Fibroblast of mammary gland (primary cell): ENCODE results near the gene TRANK1.

Source experiments
- DNase-seq: peaks from one replicate; pipeline ENCODE4 v3.0.0-alpha.2; 2010; ENCODE audit warnings: low read depth
- H3K4me3 ChIP-seq: 2 replicates; pipeline ENCODE4 v1.5.1; 2011; ENCODE audit warnings: low read depth, mild to moderate bottlenecking, low read length, moderate library complexity; ENCODE audit not compliant: control insufficient read depth
- TF ChIP-seq, protein P1 (sequence below): conservative IDR thresholded peaks from 2 replicates; pipeline ENCODE4 v1.5.1; 2011; ENCODE audit warnings: low read depth, low read length, inconsistent platforms; ENCODE audit not compliant: control insufficient read depth, insufficient read depth

Gene TRANK1

DNA sequence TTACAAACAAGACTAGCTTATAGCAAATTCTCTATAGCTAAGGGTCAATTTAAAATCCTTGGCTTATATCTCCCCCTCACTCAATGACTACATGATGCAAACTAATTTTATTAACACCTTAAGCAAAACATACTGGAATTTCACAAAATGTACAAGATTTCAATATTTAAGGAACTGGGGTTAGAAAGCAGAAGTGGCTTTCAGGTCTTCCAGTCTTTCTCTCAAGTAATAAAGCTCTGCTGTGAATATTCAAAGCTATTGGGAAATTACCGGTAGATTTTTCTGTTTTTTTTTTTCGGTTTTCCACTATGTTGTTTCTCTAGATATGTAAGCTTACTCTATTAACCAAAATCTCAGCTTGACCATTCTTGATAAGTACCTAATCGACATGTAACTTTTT, 44.2 kb upstream of the TRANK1 start:
- TF ChIP-seq, protein P1, sequence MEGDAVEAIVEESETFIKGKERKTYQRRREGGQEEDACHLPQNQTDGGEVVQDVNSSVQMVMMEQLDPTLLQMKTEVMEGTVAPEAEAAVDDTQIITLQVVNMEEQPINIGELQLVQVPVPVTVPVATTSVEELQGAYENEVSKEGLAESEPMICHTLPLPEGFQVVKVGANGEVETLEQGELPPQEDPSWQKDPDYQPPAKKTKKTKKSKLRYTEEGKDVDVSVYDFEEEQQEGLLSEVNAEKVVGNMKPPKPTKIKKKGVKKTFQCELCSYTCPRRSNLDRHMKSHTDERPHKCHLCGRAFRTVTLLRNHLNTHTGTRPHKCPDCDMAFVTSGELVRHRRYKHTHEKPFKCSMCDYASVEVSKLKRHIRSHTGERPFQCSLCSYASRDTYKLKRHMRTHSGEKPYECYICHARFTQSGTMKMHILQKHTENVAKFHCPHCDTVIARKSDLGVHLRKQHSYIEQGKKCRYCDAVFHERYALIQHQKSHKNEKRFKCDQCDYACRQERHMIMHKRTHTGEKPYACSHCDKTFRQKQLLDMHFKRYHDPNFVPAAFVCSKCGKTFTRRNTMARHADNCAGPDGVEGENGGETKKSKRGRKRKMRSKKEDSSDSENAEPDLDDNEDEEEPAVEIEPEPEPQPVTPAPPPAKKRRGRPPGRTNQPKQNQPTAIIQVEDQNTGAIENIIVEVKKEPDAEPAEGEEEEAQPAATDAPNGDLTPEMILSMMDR, result no peak
- DNase-seq, result no peak
- no peak overlapping the region for H3K4me3 ChIP-seq

DNA sequence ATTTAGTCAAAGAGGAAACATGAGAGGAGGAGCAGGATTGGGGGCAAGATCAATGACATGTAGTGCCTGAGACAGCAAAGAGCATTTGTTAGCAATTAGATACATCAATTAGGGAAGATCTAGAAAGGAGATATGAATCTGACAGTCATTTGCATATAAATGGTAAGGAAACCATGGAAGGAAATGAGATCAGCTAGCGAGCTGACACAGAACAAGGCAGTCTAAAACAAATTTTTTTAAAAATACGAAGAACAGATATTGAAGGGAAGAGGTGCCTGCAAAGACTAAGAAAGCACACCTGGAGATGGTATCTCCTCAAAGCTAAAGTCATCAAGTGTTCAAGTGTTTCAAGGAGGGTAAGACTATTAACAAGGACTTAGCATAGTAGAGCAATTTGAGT, 43.5 kb upstream of the TRANK1 start:
- no peak for DNase-seq
- H3K4me3 ChIP-seq, result no peak overlapping the region
- TF ChIP-seq, protein P1, result no peak

GRCh38 chr3:36981006-36981405, 36.2 kb upstream of the TRANK1 start:
- no peak for DNase-seq
- TF ChIP-seq, protein P1, result no peak
- H3K4me3 ChIP-seq, result no peak overlapping the region

- TF ChIP-seq, protein P1, result no peak
- DNase-seq, result no peak
- no peak overlapping the region for H3K4me3 ChIP-seq
Observed at GRCh38 chr3:36973139-36973538, 28.3 kb upstream of the TRANK1 start.

- no peak for DNase-seq
- TF ChIP-seq, protein P1, result no peak
- no peak overlapping the region for H3K4me3 ChIP-seq
Observed at GRCh38 chr3:36972163-36972562, 27.3 kb upstream of the TRANK1 start.

DNA sequence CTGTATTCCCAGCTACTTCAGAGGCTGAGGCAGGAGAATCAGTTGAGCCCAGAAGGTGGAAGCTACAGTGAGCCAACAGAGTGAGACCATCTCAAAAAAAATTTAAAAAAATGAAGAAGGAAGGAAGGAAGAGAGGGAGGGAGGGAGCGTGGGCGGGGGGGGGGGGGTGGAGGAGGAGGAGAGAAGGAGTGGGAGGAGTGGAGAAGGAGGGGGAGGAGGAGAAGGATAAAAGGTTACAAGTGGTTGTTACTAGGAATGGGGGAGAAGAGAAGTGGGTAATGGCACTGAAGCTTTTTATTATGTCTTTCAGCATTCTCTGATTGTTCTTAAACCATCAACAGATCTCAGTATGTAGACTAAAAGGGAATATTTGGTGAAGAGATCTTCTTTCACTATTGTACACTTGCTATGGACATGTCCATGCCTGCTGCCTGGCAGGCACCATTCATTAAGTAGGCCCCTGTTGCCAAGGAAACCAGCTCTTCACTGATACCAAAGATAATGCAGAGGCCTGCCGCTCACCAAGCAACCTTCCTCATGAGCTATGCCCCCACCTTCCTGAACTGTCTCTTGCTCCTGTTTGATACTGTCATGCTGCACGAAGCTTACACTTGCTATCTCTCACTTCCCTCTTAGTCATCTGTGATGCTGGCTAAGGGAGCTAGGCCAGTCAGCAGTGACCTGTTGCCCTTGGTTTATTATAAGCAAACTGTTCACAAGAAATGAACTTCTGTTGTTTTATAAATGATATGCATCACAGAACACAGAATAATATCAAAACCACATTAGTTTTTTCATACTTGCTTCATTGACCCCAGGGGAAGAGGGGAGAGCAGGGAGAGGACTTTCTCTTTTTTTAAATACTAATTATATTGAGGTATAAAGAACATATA, 24.9 kb upstream of the TRANK1 start:
- H3K4me3 ChIP-seq, result no peak overlapping the region
- DNase-seq, result peak; percentile 76
- TF ChIP-seq, protein P1, result no peak

GRCh38 chr3:36969085-36969484, 24.2 kb upstream of the TRANK1 start:
- no peak for DNase-seq
- TF ChIP-seq, protein P1, result no peak
- no peak overlapping the region for H3K4me3 ChIP-seq
